NCI-H1436 (cell line): ENCODE results near the gene CTDP1.
"Not testable (repeated sequence)": the region's sequence is repeated elsewhere in the genome, so short reads cannot be mapped to it uniquely, and the experiment has no call there.

ENCODE experiments used
- DNase-seq: peaks from one replicate; lab custom pipeline; 2025; lab: John Stamatoyannopoulos, UW

CTDP1 gene

GRCh38 chr18:79726721-79727120 lies 47.1 kb downstream of the CTDP1 start:
- no peak for DNase-seq

- no peak for DNase-seq
Observed at GRCh38 chr18:79727211-79727610, 47.6 kb downstream of the CTDP1 start.

DNA sequence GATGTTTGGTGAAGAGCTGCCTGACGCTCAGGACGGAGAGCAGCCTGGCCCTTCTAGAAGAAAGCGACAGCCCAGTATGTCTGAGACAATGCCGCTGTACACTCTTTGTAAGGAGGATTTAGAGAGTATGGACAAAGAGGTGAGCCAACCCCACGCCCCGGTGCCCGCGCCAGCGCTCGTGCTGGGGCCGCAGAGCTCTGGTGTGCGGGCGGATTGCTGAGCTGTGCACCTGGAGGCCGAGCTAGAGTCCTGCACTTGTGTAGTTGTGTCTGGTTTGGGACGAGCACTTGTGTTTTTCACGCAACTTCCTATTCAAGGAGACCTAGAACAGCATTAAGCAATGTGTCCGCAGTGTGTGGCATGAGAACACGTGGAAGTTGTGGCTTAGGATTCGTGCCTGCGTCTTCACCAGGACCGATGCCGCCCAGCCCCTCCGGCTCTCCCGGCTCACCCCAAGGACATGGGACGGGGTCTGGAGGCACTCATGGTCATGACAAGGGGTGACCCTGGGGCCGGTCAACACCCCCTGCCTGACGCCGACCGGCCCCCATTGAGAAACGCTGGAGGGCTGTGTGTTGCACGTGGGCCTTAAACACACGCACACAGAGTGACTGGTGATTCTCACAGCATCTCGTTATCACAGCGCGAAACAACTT lies 49.5 kb downstream of the CTDP1 start:
- DNase-seq: no peak

DNA sequence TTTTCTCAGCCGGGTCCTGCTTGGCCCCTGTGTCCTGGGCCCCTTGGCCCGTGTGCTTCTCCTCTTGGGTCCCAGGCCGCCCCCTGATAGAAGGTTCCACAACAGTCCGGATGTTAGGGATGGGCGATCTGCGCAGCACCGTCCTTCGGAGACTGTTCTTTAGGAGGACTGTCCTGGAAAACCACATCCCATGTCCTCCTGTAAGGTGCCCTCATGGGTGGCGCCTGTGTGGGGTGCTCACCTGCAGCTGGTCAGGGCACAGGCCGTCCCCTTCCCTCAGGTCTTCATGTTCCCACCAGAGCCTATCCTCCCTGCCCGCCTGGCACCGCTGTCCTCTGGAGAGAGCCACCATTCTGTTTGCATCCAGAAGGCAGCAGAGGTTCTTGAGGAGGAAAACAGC lies 50.0 kb downstream of the CTDP1 start:
- DNase-seq: no peak

DNA sequence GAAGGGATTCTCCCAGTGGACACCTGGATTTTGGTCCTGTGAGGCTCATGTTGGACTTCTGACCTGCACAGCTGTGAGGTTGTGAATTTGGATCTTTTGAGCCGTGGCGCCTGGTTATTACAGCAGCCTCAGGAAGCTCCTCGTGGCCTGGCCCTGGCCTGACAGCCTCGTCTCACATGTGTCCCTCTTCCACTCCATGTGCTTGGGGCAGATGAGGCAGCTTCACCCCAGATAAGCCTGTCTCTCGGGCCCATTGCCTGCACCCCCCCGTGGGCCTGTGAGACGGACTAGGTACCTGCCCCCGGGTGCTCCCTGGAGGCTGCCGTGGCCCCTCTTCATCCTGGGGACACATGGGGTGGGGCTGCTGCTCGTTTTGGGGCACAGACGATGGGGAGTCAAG lies 51.2 kb downstream of the CTDP1 start:
- no peak for DNase-seq

- DNase-seq: not testable (repeated sequence)
Observed at GRCh38 chr18:79731881-79732720, 52.5 kb downstream of the CTDP1 start.

DNA sequence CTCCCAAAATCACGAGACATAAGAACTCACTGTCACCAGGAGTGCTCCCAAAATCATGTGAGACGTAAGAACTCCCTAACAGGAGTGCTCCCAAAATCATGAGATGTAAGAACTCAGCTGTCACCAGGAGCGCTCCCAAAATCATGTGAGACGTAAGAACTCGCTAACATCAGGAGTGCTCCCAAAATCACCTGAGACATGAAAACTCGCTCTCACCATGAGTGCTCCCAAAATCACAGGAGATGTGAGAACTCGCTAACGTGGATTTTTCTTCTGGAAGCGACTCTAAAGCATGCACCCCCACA lies 53.1 kb downstream of the CTDP1 start:
- no peak for DNase-seq

DNA sequence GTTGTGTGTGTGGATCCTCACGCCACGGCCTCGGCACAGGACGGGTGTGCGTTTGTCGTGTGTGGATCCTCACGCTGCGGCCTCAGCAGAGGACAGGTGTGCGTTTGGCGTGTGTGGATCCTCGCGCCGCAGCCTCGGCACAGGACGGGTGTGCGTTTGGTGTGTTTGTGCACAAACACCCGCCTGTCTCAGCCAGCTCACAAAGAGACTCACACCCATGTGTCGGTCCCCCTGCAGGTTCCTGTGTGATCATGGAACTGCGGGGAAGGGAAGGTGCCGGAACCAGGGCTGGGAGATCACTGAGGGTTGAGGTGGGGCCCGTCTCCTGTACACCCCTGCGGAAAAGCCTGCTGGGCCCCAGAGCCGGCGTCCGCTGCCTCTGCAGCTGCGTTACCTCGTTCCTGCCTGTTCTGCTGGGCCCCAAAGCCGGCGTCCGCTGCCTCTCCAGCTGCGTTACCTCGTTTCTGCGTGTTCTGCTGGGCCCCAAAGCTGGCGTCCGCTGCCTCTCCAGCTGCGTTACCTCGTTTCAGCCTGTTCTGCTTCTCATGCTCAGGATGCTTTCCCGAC lies 53.6 kb downstream of the CTDP1 start:
- DNase-seq: no peak

DNA sequence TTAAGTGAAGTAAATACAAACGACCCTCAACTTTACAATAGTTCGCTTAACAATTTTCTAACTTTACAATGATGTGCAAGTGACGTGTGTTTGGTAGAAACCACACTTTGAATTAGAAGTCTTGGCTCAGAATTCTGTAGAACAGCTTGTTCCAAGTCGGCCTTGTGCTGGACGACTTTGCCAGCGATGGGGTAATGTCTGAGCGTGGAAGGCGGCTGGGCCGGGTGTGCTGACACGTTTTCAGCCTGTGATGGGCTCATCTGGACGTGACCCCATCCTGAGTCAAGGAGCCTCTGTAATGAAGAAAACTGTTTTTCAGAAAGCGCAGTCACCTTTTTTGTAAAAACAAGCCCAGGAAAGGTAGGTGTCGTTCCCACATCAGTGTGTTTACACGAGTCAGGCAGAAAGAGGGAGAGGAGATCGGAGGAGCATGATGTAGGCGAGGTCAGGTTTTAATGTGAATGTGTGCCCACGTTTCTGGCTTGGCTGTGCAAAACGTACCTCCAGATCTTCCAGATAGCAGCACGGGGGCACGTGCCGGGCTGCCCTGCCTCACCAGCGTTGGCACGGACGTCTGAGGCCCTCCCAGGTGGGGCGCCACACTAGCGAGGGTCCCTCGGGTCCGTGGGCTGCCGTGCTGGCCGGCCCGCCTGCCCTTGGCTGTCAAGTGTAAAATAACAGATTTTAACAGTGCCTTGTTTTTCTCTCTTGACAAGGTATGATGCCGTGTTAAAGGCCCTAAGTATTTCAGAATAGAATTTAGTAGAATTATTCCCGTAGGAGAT lies 54.6 kb downstream of the CTDP1 start:
- no peak for DNase-seq

DNA sequence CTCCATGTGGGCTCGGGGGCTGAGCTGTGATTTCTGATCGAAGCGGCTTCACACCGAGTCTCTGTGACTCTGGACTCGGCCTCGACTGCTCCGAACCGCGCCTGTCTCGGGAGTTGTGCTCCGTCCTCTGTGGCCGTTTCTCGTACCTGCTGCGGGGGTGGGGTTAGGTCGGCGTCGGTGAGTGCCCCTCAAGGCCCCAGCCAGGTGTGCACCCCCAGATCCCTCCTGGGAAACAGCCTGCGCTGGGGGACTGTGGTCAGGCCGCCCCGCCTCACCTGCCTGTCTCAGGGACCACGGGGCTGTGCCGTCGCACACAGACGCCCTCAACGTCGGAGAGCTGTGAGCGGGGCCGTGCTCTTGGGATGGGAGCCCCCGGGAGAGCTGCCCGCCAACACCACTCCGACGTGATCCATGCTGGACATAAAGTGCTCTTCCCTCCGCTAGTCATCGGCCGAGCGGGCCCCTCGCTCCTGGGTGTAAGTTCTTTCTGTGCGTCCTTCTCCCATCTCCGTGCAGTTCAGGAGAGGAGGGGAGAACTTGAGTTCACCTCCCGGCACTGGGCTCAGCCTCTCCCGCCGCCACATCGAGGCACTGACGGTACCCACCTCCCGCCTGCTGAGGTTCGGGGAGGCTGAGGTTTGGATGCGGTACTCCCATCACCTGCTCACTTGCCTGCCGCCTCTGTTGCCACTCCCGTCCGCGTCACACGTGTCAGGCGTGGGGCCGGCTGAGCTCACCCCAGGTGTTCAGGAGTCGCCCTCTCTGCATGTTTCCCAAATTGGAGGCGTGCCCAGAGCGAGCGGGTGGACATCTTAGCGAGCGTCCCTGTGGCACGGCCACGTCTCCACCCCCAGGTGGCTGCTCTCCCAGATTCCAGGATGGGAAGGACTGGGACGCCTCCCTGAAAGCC lies 55.7 kb downstream of the CTDP1 start:
- DNase-seq: no peak

- DNase-seq: no peak
Observed at GRCh38 chr18:79736230-79736629, 56.6 kb downstream of the CTDP1 start.

DNA sequence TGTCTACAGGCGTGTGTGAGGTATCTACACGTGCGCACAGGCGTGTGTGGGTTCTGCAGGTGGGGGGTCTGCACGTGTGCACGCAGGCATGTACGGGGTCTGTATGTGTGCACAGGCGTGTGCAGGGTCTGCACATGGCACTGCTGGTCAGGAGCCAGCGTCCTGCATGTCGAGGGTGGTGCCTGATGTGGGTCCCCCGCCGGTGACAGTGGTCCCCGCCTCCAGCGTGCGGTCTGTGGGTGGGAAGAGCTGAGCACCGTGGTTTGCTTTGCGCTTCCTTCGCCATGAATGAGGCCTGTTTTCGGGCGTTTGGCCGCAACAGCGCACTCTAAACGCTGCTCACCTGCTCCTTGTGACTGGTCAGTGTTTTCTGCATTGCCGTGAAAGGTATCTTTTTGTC lies 57.2 kb downstream of the CTDP1 start:
- no peak for DNase-seq

DNA sequence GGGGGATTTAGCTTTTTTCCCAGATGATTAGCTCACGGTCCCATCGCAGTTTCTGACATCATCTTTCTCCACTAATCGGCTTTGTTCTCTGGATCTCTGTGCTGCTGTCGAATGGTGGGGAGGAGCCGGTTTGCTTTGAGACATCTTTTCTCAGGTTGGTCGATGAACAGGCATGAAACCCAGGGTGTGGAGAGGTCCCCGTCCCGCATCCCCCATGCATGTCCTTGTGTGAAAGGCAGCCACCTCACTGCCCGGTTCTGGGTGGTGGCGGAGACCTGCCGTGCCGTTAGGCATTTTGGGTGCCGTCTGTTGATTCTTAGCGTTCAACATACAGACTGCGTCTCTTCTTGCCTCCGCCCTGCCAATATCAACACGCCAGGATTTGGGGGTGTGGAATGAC lies 57.8 kb downstream of the CTDP1 start:
- DNase-seq: no peak

GRCh38 chr18:79738041-79738461 lies 58.4 kb downstream of the CTDP1 start:
- no peak for DNase-seq

GRCh38 chr18:79738581-79739439 lies 59.2 kb downstream of the CTDP1 start:
- DNase-seq: no peak

DNA sequence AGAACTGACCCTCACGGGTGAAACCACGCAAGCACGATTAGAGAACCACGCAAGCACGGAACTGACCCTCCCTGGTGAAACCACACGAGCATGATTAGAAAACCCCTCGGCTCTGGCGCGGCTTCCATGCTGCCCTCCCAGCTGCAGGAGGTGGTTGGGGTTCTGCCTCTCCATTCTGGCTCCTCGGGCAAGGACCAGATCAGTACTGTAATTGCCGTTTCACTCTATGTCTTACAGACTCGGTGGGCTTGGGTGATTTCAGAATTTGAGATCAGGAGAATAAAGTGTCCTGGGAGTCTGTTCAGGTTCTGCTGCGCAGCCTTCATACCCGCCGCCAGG lies 59.8 kb downstream of the CTDP1 start:
- DNase-seq: no peak

- DNase-seq: not testable (repeated sequence)
Observed at GRCh38 chr18:79740047-79740446, 60.4 kb downstream of the CTDP1 start.

GRCh38 chr18:79740521-79741361 lies 61.1 kb downstream of the CTDP1 start:
- DNase-seq: no peak

DNA sequence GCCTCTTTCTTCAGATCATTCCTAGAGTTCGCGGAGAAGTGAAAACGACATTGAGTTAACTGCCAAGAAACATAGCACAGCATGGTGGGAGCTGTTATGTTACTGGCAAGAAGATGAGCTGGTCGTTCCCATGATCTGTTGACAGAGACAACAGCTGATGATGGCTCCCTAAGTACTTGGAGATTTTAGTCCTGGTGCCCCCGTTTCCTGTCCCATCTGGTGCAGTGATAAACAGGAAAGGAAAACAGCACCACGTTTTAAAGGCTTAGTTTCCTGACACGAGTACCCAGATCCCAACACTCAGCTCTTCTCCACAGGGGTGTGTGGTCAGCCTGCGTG lies 61.7 kb downstream of the CTDP1 start:
- no peak for DNase-seq

GRCh38 chr18:79742076-79742475 lies 62.5 kb downstream of the CTDP1 start:
- DNase-seq: no peak
